Measurements from ENCODE around the gene PRDX5.

Gene PRDX5

DNA sequence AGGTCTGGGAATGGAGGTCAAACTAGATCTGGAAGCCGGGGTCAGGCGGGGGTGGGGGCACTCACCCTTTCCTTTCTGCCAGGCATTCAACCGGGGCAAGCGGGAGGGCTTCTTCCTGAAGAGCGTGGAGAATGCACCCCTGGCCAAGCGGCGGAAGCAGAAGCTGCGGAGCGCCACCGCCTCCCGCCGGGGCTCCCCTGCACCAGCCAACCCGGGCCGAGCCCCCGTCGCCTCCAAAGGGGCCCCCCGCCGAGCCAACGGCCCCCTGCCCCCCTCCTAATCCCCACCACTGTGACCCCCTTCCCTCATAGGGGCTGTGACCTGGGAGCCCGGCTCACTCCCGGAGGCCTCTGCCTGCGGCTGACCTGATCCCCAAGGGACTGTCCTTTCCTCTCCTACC lies 53.3 kb downstream of the PRDX5 start:
- DNase-seq (ENCODE audit: low spot score), result no peak
- in situ Hi-C loops (cut with MboI; ENCODE audit: low sequenced_read_pairs, unreplicated experiment), result no loop called here
- TF ChIP-seq, protein P1, sequence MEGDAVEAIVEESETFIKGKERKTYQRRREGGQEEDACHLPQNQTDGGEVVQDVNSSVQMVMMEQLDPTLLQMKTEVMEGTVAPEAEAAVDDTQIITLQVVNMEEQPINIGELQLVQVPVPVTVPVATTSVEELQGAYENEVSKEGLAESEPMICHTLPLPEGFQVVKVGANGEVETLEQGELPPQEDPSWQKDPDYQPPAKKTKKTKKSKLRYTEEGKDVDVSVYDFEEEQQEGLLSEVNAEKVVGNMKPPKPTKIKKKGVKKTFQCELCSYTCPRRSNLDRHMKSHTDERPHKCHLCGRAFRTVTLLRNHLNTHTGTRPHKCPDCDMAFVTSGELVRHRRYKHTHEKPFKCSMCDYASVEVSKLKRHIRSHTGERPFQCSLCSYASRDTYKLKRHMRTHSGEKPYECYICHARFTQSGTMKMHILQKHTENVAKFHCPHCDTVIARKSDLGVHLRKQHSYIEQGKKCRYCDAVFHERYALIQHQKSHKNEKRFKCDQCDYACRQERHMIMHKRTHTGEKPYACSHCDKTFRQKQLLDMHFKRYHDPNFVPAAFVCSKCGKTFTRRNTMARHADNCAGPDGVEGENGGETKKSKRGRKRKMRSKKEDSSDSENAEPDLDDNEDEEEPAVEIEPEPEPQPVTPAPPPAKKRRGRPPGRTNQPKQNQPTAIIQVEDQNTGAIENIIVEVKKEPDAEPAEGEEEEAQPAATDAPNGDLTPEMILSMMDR (IDR thresholded peaks at IDR 0.05; ENCODE audit: borderline replicate concordance, control extremely low read depth, extremely low read depth, insufficient read depth, missing control alignments), result no peak
